Astrocyte of the hippocampus (primary cell): ENCODE results near the gene ARHGAP36.

Source experiments
- DNase-seq: peaks from one replicate; pipeline ENCODE4 v3.0.0; 2011; ENCODE audit warnings: low read depth, low spot score

Gene ARHGAP36, protein sequence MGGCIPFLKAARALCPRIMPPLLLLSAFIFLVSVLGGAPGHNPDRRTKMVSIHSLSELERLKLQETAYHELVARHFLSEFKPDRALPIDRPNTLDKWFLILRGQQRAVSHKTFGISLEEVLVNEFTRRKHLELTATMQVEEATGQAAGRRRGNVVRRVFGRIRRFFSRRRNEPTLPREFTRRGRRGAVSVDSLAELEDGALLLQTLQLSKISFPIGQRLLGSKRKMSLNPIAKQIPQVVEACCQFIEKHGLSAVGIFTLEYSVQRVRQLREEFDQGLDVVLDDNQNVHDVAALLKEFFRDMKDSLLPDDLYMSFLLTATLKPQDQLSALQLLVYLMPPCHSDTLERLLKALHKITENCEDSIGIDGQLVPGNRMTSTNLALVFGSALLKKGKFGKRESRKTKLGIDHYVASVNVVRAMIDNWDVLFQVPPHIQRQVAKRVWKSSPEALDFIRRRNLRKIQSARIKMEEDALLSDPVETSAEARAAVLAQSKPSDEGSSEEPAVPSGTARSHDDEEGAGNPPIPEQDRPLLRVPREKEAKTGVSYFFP

DNA sequence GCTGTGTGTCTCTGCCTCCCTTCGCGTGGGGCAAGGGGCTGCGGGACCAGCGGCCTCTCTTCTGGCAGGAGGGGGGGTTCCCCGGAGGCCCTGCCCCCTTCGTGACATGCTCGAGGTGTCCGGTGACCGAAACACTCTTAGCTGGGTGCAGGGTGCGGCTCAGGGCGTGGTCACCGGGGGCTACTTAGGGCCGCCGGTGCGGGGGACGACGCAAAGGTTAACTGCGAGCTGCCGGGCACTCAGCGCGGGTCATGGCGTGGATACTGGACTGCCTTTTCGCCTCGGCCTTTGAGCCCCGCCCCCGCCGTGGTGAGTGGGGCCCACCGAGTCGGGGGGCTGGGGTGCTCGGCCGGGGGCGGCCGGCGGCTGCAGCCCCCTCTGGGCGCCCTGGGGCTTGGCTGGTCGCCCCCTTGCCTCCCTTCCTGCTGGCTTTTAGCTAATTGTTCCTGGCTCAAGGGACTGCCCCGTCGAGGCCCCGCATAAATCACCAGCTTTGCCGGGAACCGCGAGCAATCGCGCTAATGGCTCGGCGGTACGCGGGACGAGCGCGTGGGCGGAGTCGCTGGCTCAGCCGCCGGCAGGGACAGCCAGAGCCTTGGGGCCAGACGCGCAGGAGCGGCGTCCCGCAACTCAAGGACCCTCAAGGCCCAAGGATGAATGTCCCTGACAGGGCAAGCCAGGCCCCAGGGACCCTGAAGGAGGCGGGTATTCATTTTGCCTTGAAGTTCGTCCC lies at the start of gene ARHGAP36:
Gene ARHGAP36, plus strand, starts transcription at position 211 of the 733 bp plus-strand sequence. CDS start 23,320 bp downstream, outside the sequence.
- peak; percentile 8 for DNase-seq

DNA sequence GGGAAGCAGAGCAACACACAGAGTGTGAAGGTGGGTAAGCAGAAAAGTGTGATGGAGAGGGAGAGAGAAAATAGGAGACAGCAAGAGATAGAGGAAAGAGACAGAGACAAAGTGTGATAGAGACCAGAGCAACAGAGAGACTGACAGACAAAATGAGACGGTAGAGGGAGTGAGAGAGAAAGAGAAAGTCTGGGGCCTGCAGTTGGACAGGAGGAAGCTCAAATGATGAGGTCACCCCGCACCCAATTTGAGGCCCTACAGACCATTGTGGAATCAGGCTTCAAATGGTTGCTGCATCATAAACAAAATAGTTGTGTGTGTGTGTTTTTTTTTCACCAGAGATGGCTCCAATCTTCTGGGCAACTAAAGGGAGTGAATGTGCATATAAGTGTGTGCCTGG lies 48.0 kb upstream of the ARHGAP36 start:
- DNase-seq: no peak

DNA sequence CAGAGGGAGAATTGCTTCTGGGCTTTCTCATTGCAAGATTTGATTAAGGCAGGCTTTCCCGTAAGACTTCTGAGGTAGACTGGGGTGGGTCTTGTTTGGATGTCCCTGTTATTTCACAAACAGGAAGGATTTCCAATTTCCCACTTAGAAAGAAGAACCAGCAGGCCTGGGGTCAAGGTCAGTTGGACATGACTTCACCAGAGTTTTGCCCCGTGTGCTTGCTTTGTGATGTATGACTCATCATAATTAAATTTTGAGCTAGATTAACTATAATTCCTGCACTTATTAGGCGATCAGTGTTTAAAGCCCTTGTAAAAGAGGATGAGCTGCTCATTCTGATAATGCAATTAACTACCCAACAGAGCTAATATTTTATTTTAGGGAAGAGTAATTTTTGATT lies 32.8 kb upstream of the ARHGAP36 start:
- DNase-seq: no peak

DNA sequence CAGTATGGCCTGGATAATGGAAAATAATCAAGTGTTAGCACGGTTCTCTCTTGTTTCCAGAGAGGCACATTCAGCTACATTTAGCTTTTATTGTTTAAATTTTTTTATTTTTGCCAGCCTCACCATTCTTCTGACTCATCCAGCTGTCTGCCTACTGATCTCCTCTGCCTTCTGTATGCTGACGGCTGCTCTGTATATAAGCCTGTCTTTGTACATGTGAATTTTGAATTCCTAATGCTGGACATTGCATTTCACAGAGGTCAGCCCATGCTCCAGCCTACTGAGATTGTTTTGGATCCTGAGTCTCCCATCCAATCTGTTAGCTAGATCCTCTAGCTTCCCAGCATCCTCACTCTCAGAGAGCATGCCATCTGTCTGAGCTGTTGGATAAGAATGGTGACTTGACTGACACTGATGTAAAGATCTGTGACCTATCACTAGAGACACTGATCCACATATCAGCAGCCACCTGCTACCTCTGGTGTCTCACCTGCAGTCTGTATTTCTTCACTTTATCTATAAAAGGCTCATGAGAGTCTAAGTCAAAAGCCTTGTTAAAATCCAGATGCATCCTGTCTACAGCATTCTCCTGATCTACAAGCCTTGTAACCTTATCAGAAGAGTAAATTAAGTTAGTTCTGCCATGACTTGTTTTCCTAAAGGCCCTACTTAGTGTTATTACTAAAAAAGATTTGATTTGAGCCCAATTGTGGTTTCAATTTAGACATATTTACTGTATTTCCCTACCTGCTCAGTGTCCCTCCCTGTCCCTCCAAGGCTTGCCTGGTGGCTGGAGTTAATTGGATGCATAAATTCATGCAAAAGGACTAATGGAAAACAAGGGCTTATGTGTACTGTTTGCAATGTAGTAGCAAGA lies 25.6 kb upstream of the ARHGAP36 start:
- no peak for DNase-seq

DNA sequence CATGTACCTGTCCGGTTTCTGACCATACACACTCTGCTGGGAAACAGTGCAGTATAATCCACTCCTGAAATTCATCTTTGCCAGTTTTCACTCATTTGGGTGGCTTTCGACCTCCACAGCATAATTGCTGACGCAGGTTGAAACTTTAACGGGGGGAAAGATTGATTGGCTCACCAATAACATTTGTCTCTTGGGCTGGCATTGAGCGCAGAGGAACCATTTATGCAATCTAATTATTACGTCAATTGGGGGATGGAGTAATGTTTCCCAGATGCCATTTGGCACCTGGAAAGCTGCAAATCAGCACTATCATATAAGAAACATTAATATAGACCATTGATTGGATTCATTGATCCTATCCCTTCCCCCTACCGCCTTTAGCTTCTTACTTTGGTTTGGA lies 24.1 kb upstream of the ARHGAP36 start:
- no peak for DNase-seq

DNA sequence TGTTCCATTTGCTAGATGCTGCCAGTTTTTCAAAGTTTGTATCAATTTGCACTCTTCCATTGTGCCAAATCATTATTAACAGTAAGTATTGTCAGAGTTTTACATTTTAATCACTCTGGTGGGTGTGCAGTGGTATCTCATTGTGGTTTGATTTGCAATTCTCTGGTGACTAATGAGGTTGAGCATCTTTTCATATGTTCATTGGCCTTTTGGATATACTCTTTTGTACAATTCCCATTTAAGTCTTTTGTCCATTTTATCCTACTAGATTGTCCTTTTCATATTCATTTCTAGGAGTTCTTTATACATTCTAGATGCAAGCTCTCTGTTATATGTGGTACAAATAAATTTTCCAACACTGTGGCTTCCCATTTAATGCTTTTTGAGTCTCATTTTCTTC lies 17.4 kb upstream of the ARHGAP36 start:
- DNase-seq: no peak

DNA sequence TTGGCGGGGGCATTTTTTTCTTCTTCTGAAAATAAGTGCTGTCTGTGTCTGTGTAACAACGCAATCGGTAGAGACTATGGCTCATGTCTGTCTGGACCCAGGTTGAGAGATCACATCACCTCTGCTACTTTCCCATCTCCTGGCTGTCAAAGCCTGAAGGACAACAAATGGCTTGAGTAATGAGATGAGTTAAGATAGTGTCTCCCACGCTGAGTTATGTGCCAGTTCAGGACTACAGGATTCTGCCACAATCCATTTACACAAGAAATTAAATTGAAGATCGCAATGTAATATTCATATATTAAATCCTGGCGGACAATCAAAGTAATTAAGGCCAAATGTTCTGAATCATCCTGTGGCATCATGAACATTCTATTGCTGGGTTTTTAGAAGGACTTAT lies 16.5 kb upstream of the ARHGAP36 start:
- no peak for DNase-seq

DNA sequence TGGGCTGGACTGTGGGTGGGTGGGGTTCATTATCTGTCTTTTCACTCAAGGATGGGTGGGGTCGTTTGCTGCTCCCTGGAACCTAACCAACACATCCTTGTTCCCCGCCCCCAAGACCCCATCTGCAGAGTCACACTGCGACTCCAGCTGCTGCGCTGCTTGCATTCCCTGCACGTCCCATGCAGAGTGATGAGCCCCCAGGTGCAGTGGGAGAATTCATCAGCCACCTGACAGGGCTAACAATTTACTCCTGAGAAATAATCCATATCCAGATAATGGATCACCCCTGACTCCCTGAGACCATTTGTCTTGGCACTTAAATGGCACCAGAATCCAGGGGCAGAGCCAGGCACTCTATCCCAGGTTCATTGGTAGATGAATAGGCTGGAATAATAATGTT lies 12.4 kb upstream of the ARHGAP36 start:
- no peak for DNase-seq

DNA sequence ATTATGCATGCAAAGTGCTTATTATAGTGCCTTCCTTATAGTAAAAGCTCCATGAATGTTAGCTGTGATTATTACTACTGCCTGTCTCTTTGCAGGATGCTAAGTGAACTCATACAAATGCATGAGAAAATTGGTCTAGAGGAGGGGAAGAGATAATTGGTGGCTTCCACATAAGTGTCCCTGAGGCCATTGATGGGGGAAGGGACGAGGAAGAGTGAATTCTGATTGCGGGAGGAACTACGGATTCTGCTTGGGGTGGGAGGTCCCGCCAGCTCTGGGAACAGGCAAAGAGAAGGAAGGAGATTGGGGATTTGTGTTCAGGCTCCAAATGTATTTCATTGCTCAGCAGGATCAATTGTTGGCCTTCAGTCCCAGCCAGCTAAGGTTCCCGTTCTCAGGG lies 11.6 kb upstream of the ARHGAP36 start:
- DNase-seq: no peak

DNA sequence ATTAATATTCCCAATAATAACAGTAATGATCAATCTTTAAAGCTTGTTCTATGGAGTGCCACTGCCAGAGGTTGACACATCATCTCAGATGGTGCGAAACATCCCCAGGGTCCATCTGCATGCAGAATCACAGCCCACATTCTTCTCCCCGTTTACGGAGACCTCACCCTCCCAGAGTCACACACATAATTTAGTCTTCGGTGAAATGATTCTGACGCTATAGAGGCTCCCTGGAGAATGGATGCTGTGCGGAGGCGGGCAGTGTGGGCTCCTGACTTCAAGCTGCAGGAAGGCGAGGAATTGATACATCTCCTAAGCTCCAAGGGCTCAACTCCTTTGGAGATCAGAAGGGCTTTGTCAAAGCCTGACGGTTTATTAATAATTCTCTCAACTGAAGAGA lies 11.0 kb upstream of the ARHGAP36 start:
- DNase-seq: no peak

DNA sequence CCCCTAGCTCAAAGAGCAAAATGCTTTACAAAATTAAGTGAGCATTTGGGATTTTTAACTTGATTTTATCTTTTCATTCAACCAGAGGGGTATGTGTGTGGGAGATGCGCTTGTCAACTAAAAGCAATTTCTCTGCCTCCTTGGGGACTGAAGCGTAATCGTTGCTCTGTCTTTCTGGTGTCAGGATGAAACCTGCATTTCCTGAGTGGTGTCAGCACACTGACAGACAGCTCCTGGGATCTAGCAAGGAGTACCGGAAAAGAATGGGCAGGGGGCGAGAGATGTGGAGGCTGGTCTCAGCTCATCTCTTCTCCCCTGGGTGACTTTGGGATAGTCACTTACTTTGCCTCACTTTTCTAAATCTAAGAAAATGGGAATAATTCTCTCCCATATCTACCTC lies 5.1 kb upstream of the ARHGAP36 start:
- no peak for DNase-seq

DNA sequence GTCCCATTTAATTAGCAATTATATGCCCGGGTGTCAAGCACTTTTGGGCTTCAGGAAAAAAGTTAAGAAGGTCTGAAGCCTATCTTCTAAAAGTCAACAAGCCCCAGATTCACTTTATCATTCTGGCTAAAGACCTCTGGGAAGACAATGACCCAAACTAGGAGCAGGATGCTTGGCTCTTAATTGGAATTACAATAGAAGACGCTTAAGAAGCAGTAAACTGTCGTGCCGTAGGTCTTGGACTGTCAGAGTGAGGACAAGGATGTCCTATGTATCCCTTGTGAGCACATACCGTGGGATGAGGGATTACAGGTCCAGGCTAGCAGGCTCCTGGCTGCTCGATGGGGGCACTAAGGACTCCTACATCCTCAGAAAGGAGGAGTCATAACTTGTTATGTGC lies 3.2 kb upstream of the ARHGAP36 start:
- no peak for DNase-seq

DNA sequence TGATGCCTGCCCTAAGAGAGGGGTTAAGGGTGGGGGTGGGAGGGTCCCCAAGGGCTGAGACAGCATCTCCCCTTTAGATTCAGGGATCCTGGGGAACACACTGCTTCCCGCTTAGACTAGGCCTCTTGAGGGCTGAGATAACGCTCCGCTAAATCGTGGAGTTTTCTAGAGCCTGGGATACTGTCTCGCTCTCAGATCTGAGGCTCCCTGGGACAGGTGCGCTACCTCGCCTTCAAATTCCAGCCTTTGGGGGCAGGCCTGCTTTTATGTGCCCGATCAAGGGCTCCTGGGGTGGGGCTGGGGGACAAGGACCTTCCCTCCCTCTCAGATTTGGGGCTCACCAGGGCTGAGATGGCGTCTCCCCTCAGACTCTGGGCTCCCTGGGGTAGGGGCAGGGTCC lies 440 bp upstream of the ARHGAP36 start:
- DNase-seq: no peak

DNA sequence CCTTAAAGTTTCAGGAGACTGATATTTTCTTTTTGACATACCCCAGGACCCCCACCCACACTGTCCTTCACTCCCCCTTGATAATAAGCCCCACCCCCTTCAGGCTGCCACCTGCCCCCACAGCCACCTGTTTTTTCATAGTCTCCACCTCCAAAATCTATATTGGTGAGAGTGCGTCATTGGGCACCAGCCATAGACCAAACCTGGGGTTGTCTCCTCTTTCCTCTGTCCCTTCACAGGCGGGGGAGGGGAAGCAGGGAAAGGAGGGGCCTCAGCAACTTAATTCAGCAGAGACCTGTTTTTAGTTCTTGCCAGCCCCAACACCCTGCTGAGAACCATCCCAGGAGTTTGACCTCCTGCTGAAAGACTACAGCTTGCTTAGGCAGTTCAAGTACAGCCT lies 1.1 kb downstream of the ARHGAP36 start:
- DNase-seq: no peak

DNA sequence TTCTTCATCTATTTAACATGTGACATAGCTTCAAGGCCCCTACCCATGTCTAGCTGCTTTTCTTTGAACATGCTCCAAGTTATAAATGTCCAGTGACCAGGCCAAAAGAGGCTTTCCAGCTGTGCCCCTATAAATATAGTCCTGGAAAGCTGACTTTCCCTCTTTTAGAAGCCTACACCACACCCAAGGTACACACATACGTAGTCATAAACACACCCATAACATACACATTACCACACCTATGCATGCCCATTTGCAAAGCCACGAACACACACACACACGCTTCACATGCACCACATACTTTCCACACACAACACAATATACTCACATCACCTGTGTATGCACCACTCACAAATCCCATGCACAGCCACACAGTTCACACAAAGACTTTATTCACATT lies 2.0 kb downstream of the ARHGAP36 start:
- DNase-seq: no peak

DNA sequence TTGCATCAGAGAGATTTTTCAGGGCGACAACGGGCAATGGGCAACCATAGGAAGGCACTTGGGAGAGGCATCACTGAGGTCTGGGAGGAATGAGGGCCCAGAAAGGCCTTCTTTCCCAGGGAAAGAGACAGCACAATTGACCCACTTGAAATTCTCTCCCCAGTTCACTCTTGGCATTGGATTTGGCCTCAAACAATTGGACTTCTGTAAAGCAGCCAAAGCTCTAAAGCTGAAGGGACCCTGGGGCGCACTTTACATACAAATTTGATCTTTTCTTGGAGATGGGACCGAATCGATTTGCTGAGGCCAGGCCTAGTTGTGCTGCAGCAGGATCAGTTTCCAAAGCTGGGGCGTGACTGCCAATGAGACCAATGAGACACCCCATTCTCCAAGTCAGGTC lies 3.2 kb downstream of the ARHGAP36 start:
- DNase-seq: no peak

DNA sequence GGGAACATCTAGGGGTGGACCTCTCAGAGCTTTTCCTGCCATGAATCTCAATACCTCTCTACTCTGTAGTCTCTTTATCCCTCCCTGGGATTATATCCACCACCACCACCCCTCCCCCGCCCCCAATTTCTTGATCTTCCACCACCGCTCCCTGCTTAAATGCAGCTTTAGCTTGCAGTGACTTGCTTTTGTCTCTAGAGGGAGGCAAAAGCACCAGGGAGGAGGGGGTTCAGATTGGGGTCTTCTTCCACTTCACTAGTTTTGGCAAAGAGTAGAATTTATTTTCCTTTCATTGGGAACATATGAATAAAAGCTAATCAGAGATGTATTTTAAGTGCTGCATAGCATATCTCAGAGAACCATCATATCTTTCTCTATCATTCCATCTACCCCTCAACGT lies 5.5 kb downstream of the ARHGAP36 start:
- DNase-seq: no peak

DNA sequence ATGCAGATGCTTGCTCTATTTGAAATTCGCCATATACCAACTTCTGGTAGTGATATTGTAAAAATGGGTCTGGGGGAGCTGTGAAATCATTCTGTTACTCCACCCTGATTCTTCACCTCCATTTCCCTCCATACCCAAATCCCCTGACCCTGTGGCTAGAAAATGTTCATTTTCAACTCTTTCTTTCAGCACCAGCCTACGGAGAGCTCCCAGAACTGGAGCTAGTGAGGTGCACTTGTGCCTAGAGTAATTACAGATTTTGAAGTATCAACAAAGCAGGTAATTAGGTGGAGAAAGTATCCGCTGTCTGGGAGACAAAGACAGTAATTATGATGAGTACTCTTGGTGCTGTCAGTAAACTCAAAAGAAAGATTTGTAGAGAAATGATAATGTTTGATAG lies 8.1 kb downstream of the ARHGAP36 start:
- no peak for DNase-seq

DNA sequence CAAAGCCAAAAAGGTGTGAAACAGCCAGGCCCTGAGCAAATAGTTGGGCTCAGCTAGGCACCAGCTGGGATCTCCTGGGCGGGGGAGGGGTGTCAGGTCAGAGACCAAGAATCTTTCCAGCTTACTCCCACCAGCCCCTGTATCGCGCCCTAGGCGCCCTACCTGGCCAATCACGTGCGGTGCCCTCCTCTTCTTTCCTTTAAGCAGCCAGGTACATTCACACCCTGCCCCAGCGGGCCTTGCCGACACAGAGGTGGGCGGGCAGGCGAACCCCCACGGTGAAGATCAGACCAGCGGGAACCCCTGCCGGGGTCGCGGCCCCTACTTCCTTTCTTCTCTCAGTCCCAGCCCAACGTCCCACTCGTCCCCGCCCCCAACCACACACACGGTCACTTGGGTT lies 9.1 kb downstream of the ARHGAP36 start:
- no peak for DNase-seq

DNA sequence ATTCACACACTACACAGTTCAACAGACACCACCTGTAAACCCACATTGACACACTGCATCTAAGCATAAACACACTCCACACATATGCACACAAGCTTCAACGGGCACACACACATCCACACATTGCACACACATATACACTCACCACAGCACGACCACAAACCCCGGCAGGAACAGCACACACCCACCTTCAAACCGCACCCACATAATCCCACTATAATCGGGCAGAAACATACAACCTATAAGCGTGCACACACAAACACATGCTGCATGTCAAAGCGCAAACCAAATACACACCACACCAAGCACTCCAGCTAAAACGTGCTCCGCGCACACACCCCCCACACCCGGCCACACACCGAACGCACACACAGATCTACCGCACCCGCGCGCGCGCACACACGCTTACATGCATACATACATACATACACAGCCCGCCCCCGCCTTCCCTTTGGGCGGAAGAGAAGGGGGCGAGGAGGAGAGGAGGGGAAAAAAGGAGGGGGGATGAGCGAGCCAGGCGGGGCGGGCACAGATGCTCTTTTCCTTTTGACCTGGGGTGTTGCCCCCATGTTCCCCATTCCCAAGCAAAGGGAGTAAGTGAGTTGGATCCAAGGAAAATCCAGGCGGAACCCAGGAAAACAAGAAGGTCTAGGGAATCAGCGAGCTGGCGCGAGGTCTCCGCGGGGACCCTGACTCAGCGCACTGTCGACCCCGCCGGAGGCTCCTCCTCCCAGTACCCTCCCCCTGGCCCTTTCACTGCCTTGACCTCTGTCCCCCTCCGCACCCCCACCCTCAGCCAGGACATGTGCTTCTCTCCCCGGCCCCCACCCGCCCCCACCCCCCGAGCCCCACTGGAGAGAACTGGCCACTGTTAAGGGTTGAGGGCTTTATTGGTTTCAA lies 9.9 kb downstream of the ARHGAP36 start:
- DNase-seq: no peak
